Measurements from ENCODE around the gene CIDEA. TPM values are rescaled to one million over a fixed set of nuclear protein-coding genes. Genes with fewer than 3 reads are reported as not detected.
"Not testable (repeated sequence)": the region's sequence is repeated elsewhere in the genome, so short reads cannot be mapped to it uniquely, and the experiment has no call there.

Gene CIDEA
- total RNA-seq: under 1 TPM; 0.44 to 0.50 TPM
- 1 to 10 TPM in 1 of 2 donors, under 1 TPM in 1; 0.38 to 1.0 TPM for polyA plus RNA-seq (ENCODE audit: insufficient read length in 2 of 2)
- long read RNA-seq, donor 1: 0 reads
- long read RNA-seq, donor 2: 0 reads
- long read RNA-seq, donor 3: 0 reads
- long read RNA-seq, donor 4: 0 reads

DNA sequence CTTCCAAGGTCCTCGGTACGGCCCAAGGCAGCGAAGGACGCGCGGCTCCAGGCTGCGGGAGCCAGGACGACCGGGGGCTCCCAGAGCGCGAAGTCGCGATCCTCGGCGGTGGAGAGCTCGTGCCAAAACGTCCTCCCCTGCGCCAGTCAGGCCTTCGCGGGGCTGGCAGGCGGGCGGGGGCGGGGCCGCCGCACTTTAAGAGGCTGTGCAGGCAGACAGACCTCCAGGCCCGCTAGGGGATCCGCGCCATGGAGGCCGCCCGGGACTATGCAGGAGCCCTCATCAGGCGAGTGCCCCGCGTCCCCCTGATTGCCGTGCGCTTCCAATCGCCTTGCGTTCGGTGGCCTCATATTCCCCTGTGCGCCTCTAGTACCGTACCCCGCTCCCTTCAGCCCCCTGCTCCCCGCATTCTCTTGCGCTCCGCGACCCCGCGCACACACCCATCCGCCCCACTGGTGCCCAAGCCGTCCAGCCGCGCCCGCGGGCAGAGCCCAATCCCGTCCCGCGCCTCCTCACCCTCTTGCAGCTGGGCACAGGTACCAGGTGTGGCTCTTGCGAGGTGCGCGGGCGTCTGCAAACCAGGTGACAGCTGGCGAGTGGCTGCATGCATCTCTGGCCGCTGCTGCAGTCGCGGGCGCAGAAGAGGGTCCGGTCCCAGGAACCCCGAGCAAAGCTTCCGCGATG, at the start of gene CIDEA:
Gene CIDEA (plus strand): TSS at position 226 of the 684 bp plus-strand sequence. CDS start 23 bp downstream, at position 249.
- DNase-seq (ENCODE audit: low read depth in 4 of 6, low spot score in 6 of 6): peak in 2 of 6 donors; percentile 52 to 78
- H3K36me3 ChIP-seq (ENCODE audit: control insufficient read depth, insufficient read depth, low read length): no peaks in the 10 kb centered on the region
- peaks cover 22% of the 10 kb centered on the region for H3K4me1 ChIP-seq (ENCODE audit: control insufficient read depth, insufficient read depth, low read length)
- H3K4me3 ChIP-seq (ENCODE audit: low read depth, low read length): peak within 1 kb of the TSS; percentile 32
- no peak within 1 kb of the TSS for H3K27ac ChIP-seq (ENCODE audit: low read depth, low read length)
- H3K9me3 ChIP-seq (ENCODE audit: control insufficient read depth, insufficient read depth, low read length): no peaks in the 10 kb centered on the region
- H3K27me3 ChIP-seq (ENCODE audit: control insufficient read depth, insufficient read depth, low read length): peaks cover 45% of the 10 kb centered on the region
- 1% methylated on average over 69 of the region's 69 CpGs for WGBS (ENCODE audit: insufficient coverage)

- not testable (repeated sequence) for H3K9me3 ChIP-seq (ENCODE audit: control insufficient read depth, insufficient read depth, low read length); H3K36me3 ChIP-seq (ENCODE audit: control insufficient read depth, insufficient read depth, low read length); H3K27ac ChIP-seq (ENCODE audit: low read depth, low read length); H3K27me3 ChIP-seq (ENCODE audit: control insufficient read depth, insufficient read depth, low read length); H3K4me1 ChIP-seq (ENCODE audit: control insufficient read depth, insufficient read depth, low read length); DNase-seq (ENCODE audit: low read depth in 4 of 6, low spot score in 6 of 6); H3K4me3 ChIP-seq (ENCODE audit: low read depth, low read length)
- WGBS (ENCODE audit: insufficient coverage): no CpG with 5 or more reads among the region's 18 CpGs
These were observed 45.6 kb upstream of the CIDEA start for GRCh38 chr18:12208296-12209153.

DNA sequence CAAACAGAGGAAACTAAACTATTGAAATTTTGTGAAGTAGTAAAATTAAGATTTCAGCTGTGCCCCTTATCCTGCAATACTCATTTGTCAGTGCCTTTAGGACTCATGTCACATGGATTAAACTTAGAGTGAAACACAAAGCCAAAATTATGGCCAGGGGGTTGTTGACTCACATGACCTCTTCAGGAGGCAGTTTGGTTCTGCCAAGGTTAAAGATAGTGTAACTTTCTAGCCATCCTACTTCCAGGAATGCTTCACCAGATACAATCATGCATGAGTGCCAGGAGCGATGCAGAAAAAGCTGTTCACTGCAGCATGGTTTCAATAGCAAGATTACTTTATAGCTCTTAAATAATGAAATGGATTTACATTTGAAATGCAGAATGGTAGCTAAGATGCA, 41.9 kb upstream of the CIDEA start:
- not testable (repeated sequence) for H3K4me1 ChIP-seq (ENCODE audit: control insufficient read depth, insufficient read depth, low read length); H3K27ac ChIP-seq (ENCODE audit: low read depth, low read length); H3K27me3 ChIP-seq (ENCODE audit: control insufficient read depth, insufficient read depth, low read length); H3K4me3 ChIP-seq (ENCODE audit: low read depth, low read length); H3K36me3 ChIP-seq (ENCODE audit: control insufficient read depth, insufficient read depth, low read length); H3K9me3 ChIP-seq (ENCODE audit: control insufficient read depth, insufficient read depth, low read length); DNase-seq (ENCODE audit: low read depth in 4 of 6, low spot score in 6 of 6)
- WGBS (ENCODE audit: insufficient coverage): no CpG with 5 or more reads among the region's 1 CpG

GRCh38 chr18:12214296-12215005, 39.7 kb upstream of the CIDEA start:
- 86% methylated on average over 1 of the region's 1 CpG for WGBS (ENCODE audit: insufficient coverage)
- not testable (repeated sequence) for H3K27me3 ChIP-seq (ENCODE audit: control insufficient read depth, insufficient read depth, low read length); H3K4me3 ChIP-seq (ENCODE audit: low read depth, low read length); DNase-seq (ENCODE audit: low read depth in 4 of 6, low spot score in 6 of 6); H3K4me1 ChIP-seq (ENCODE audit: control insufficient read depth, insufficient read depth, low read length); H3K9me3 ChIP-seq (ENCODE audit: control insufficient read depth, insufficient read depth, low read length); H3K27ac ChIP-seq (ENCODE audit: low read depth, low read length); H3K36me3 ChIP-seq (ENCODE audit: control insufficient read depth, insufficient read depth, low read length)

DNA sequence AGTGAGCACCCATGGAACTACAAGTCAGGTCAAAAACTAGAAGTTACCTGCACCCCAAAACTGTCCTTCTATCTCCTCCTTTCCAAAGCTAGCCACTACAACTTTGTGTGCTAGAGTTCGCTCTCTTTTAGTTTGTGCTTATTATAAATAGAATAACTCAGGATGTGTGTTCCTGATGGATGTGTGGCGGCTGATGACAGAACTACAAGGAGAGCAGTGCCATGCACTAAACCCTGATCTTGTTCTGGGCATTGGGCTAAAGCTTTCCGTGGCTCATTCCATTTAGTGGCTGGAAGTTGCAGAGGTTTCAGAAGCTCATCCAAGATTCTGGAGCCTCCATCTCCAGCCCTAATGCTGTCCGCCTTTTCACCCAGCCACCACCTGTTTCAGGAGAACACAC, 37.7 kb upstream of the CIDEA start:
- H3K36me3 ChIP-seq (ENCODE audit: control insufficient read depth, insufficient read depth, low read length); H3K4me1 ChIP-seq (ENCODE audit: control insufficient read depth, insufficient read depth, low read length); H3K27me3 ChIP-seq (ENCODE audit: control insufficient read depth, insufficient read depth, low read length); DNase-seq (ENCODE audit: low read depth in 4 of 6, low spot score in 6 of 6); H3K4me3 ChIP-seq (ENCODE audit: low read depth, low read length); H3K27ac ChIP-seq (ENCODE audit: low read depth, low read length); H3K9me3 ChIP-seq (ENCODE audit: control insufficient read depth, insufficient read depth, low read length): not testable (repeated sequence)
- WGBS (ENCODE audit: insufficient coverage): no CpG with 5 or more reads among the region's 4 CpGs

GRCh38 chr18:12218603-12219002, 35.6 kb upstream of the CIDEA start:
- not testable (repeated sequence) for DNase-seq (ENCODE audit: low read depth in 4 of 6, low spot score in 6 of 6); H3K9me3 ChIP-seq (ENCODE audit: control insufficient read depth, insufficient read depth, low read length); H3K27me3 ChIP-seq (ENCODE audit: control insufficient read depth, insufficient read depth, low read length); H3K27ac ChIP-seq (ENCODE audit: low read depth, low read length); H3K4me3 ChIP-seq (ENCODE audit: low read depth, low read length); H3K36me3 ChIP-seq (ENCODE audit: control insufficient read depth, insufficient read depth, low read length); H3K4me1 ChIP-seq (ENCODE audit: control insufficient read depth, insufficient read depth, low read length)
- WGBS (ENCODE audit: insufficient coverage): no CpG with 5 or more reads among the region's 6 CpGs

DNA sequence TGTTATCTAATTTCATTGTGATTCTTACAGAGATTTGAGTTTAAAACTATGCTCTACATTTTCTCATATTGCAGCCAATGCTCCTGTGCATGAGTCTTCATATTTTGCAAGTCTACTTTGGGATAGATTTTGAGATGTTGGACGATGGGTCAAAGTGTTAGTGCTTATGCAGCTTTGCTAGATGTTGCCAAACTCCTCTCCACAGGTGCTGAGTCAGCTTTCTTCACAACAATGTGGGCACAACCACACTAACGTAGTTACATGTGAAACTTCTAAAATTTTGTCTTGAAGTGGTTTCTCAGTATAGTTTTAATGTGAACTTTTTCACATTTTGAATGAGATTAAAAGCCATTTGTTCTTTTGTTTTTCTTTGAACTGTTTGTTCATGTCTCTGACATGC, 32.1 kb upstream of the CIDEA start:
- not testable (repeated sequence) for H3K9me3 ChIP-seq (ENCODE audit: control insufficient read depth, insufficient read depth, low read length); DNase-seq (ENCODE audit: low read depth in 4 of 6, low spot score in 6 of 6); H3K27ac ChIP-seq (ENCODE audit: low read depth, low read length); H3K27me3 ChIP-seq (ENCODE audit: control insufficient read depth, insufficient read depth, low read length); H3K4me1 ChIP-seq (ENCODE audit: control insufficient read depth, insufficient read depth, low read length); H3K4me3 ChIP-seq (ENCODE audit: low read depth, low read length); H3K36me3 ChIP-seq (ENCODE audit: control insufficient read depth, insufficient read depth, low read length)
- WGBS (ENCODE audit: insufficient coverage): no CpG with 5 or more reads among the region's 2 CpGs

DNA sequence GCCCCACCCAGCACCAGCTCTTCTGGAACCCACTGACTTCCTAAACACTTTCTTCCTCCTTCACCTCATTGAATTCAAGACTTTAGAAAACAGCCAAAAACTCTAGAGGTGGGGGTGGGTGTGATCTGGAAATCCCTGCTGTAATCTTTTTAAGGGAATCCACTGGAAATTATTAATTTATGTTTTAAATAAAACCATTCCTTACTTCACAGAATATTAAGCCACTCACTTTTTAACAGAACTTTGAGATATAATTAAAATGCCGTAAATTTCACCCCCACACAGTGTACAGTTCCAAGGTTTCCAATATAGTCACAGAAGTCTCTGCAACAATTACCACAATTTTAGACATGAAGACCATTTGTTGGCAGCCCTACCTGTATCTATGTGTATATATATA, 30.8 kb upstream of the CIDEA start:
- no CpG with 5 or more reads among the region's 1 CpG for WGBS (ENCODE audit: insufficient coverage)
- not testable (repeated sequence) for H3K36me3 ChIP-seq (ENCODE audit: control insufficient read depth, insufficient read depth, low read length); H3K9me3 ChIP-seq (ENCODE audit: control insufficient read depth, insufficient read depth, low read length); H3K4me1 ChIP-seq (ENCODE audit: control insufficient read depth, insufficient read depth, low read length); DNase-seq (ENCODE audit: low read depth in 4 of 6, low spot score in 6 of 6); H3K4me3 ChIP-seq (ENCODE audit: low read depth, low read length); H3K27me3 ChIP-seq (ENCODE audit: control insufficient read depth, insufficient read depth, low read length); H3K27ac ChIP-seq (ENCODE audit: low read depth, low read length)

DNA sequence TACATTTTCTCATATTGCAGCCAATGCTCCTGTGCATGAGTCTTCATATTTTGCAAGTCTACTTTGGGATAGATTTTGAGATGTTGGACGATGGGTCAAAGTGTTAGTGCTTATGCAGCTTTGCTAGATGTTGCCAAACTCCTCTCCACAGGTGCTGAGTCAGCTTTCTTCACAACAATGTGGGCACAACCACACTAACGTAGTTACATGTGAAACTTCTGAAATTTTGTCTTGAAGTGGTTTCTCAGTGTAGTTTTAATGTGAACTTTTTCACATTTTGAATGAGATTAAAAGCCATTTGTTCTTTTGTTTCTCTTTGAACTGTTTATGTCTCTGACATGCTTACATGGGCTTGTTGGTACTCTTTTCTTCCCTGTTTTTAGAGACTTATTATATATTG, 27.4 kb upstream of the CIDEA start:
- not testable (repeated sequence) for H3K27ac ChIP-seq (ENCODE audit: low read depth, low read length); H3K36me3 ChIP-seq (ENCODE audit: control insufficient read depth, insufficient read depth, low read length); H3K9me3 ChIP-seq (ENCODE audit: control insufficient read depth, insufficient read depth, low read length); DNase-seq (ENCODE audit: low read depth in 4 of 6, low spot score in 6 of 6); H3K4me3 ChIP-seq (ENCODE audit: low read depth, low read length); H3K27me3 ChIP-seq (ENCODE audit: control insufficient read depth, insufficient read depth, low read length); H3K4me1 ChIP-seq (ENCODE audit: control insufficient read depth, insufficient read depth, low read length)
- WGBS (ENCODE audit: insufficient coverage): no CpG with 5 or more reads among the region's 2 CpGs

Measured in spinal cord (tissue), 10 donors.